Measurements from ENCODE around the gene AK3.
"Not testable (repeated sequence)": the region's sequence is repeated elsewhere in the genome, so short reads cannot be mapped to it uniquely, and the experiment has no call there.

GRCh38 chr9:4660665-4661064 lies 80.3 kb downstream of the AK3 start:
- not testable (repeated sequence) for TF ChIP-seq CTCF (conservative IDR thresholded peaks at IDR 0.05; ENCODE audit: low read depth, low read length); EZH2 (IDR thresholded peaks at IDR 0.05; ENCODE audit: low read length, unreplicated experiment)
